PC-3 (cell line): Measurements from ENCODE around the gene CFAP58.

Source experiments
- CTCF ChIP-seq: fragments of 300-600 bp; sonication (generic); conservative IDR thresholded peaks from 2 replicates; pipeline ENCODE4 v1.5.1; 2017; ENCODE audit warnings: antibody characterized with exemption, low read depth, mild to moderate bottlenecking, low read length
- EZH2 ChIP-seq: fragments of 300-600 bp; sonication (generic); IDR thresholded peaks from one replicate; pipeline ENCODE4 v1.6.1; 2017; ENCODE audit warnings: antibody characterized with exemption, mild to moderate bottlenecking, low read length; ENCODE audit not compliant: unreplicated experiment
- EZH2phosphoT487 ChIP-seq: fragments of 300-600 bp; sonication (generic); IDR thresholded peaks from 2 replicates; pipeline ENCODE4 v1.6.1; 2018; ENCODE audit warnings: mild to moderate bottlenecking, antibody characterized with exemption, low read length, borderline replicate concordance

GRCh38 chr10:104353325-104354048 is at the start of gene CFAP58:
- TF ChIP-seq CTCF, result peak; percentile 54
- TF ChIP-seq EZH2, result no peak
- TF ChIP-seq EZH2phosphoT487, result no peak
